ENCODE measurements around the gene CLSTN1.

CLSTN1 gene

GRCh38 chr1:9860887-9861286 is 37.1 kb upstream of the CLSTN1 start:
- no peak for DNase-seq (ENCODE audit: low read depth)
- no peak overlapping the region for H3K4me3 ChIP-seq (ENCODE audit: low read depth, low read length)
- TF ChIP-seq CTCF (IDR thresholded peaks at IDR 0.05; ENCODE audit: low read depth, low read length, missing control alignments), result no peak

DNA sequence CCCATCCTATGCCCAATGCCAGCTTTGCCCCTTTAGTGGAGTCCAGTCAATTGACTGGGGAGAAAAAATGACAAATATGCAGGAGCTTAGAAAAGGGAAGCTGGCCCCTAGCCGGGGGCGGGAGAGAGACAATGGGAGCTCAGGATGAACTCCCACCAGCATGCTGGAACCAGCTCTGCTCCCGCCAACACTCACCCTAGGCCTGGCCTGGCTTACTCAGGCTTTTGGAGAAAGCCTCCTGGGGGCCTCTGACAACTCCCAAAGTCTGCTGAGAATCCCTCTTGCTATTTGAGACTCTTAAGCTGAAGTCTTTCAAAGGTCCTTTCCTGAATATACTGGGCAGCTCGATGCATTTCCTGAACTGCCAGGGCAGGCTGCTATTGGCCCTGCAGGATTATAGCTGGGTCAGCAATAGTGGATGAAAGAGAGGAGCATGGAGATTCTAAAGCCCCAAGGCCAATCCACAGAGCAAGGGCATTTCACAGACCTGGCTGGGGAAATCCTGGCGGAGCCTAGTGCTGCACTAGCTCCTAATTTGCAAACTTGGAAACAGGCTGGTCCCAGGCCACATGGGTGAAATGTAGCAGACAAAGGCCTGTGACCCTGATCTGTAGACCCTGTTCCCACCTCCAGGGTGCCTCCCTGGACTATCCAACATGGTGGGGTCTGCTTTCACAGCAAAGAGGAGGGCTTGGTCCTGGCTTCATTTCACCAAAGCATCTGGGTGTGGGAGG is 35.7 kb upstream of the CLSTN1 start:
- TF ChIP-seq CTCF (IDR thresholded peaks at IDR 0.05; ENCODE audit: low read depth, low read length, missing control alignments), result no peak
- DNase-seq (ENCODE audit: low read depth), result no peak
- H3K4me3 ChIP-seq (ENCODE audit: low read depth, low read length), result no peak overlapping the region

DNA sequence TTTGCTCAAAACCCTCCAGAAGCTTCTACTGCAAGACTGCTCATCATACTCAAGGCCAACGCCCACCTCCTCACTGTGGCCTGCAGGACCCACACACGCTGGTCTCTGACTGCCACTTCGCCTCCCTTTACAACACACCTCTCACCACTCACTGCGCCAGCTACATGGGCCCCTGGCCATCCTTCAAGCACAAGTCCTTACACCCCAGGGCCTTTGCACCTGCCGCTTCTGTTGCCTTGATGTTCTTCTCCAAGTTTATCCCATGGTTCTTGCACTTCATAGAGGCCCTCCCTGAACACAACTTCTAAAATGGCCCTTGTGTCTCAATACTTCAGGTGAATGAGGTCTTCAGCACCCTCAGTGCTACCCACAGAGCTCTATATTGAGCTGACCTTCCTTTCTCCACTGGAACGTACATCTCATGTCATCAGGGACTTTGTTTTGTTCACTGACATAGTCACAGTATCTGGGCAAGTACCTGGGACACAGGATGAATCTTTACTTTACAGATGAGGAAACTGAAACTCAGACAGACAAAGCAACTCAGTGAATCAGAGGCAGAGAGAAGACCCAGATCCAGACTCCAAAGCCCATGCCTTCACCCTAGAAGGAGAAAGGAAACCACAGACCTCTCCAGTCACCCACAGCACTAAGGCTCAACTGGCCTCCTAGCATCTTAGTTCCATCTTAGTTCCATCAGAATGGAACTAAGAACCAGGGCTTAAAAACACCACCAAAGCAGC is 34.7 kb upstream of the CLSTN1 start:
- no peak for DNase-seq (ENCODE audit: low read depth)
- no peak for TF ChIP-seq CTCF (IDR thresholded peaks at IDR 0.05; ENCODE audit: low read depth, low read length, missing control alignments)
- no peak overlapping the region for H3K4me3 ChIP-seq (ENCODE audit: low read depth, low read length)

- DNase-seq (ENCODE audit: low read depth), result no peak
- no peak overlapping the region for H3K4me3 ChIP-seq (ENCODE audit: low read depth, low read length)
- no peak for TF ChIP-seq CTCF (IDR thresholded peaks at IDR 0.05; ENCODE audit: low read depth, low read length, missing control alignments)
Measured at GRCh38 chr1:9855186-9855585, 31.4 kb upstream of the CLSTN1 start.

GRCh38 chr1:9853249-9853595 is 29.5 kb upstream of the CLSTN1 start:
- no peak overlapping the region for H3K4me3 ChIP-seq (ENCODE audit: low read depth, low read length)
- TF ChIP-seq CTCF (IDR thresholded peaks at IDR 0.05; ENCODE audit: low read depth, low read length, missing control alignments), result no peak
- DNase-seq (ENCODE audit: low read depth), result no peak

DNA sequence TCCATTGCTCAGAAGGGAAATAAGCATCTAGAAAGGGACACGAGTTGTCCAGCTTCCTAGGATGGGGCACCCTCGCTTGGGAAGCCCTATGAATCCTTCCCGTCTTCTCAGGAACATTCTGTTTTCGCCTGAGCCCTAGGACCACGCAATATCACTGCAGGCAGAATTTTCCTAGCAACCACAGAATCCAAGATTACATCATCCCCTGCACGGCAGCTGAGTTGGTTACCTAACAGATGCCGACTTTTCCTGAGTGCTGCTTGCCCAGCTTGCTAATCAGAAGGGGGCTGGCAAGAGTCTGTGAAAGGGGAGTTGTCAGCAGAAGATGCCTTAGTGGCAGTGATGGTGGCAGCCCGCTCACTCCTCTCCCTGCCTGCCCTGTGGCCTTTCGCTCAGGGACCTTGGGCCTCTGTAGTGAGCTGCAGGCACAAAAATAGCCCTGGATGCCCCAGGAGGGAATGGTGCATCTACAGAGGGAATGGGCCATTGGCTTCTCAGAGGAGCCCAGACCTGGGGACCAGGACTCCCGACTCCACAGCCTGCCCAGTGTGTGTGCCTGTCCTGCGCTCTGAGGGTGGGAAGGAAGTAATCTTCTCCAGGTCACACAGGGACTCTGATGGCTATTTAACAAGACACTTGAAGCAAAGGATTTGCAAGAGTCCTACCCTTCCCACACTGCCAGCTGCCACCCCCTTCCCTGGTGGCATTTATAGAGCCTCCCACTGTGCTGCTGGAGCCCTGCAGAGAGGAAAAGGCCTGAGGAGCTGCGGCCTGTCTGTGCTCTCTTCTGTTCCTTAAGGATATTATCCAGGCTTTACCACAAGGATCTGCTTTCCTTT is 28.9 kb upstream of the CLSTN1 start:
- no peak for DNase-seq (ENCODE audit: low read depth)
- no peak overlapping the region for H3K4me3 ChIP-seq (ENCODE audit: low read depth, low read length)

More for the DNA sequence above, 28.9 kb upstream of the CLSTN1 start:
- TF ChIP-seq CTCF (IDR thresholded peaks at IDR 0.05; ENCODE audit: low read depth, low read length, missing control alignments), result no peak

All from GM12864 (cell line).